Measurements from ENCODE around the gene TAOK2. TPM values are rescaled to one million over a fixed set of nuclear protein-coding genes. Genes with fewer than 3 reads are reported as not detected.

The TAOK2 gene
- total and polyA plus RNA-seq, 2 of the 4 experiments (the other 2 are of a cell fraction), result 23.0 to 31.7 TPM

DNA sequence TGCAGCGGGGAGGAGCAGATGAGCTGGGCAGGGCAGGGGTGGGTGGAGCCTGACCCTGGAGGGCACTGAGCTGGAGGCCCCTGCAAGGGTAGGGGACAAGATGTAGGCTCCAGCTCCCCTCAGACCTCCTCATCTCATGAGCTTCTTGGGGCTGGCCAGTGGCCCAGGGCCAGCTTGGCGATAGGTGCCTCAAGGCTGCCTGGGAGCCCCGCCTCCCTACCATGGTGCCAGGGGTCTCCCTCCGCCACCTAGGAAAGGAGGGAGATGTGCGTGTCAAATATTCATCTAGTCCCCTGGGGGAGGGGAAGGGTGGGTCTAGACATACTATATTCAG lies 17.9 kb downstream of the TAOK2 start:
- in situ Hi-C loops (cut with MboI; ENCODE audit: low sequenced_read_pairs), result no loop called here
- Histone ChIP-seq H3K18ac (ENCODE audit: low read depth, low read length) (no peak overlapping the region), H2AK5ac (ENCODE audit: low read depth, low read length) (no peak overlapping the region), H3K56ac (ENCODE audit: extremely low read depth, insufficient read depth, low read length) (no peak overlapping the region), H3K27ac (ENCODE audit: insufficient read depth, low read length) (no peak overlapping the region), H3K23ac (ENCODE audit: low read depth, low read length) (no peak overlapping the region), H2AFZ (replicated peaks; ENCODE audit: low read length, poor library complexity) (no peak overlapping the region), H3K9me3 (ENCODE audit: control insufficient read depth, insufficient read depth, low read length) (no peaks in the 10 kb centered on the region), H2BK20ac (ENCODE audit: low read depth, low read length) (no peak overlapping the region), H3K4me2 (ENCODE audit: low read depth, low read length) (no peak overlapping the region), H4K91ac (ENCODE audit: insufficient read depth, low read depth, low read length) (no peak overlapping the region), H3K36me3 (ENCODE audit: control insufficient read depth, insufficient read depth, low read length) (peaks cover 44% of the 10 kb centered on the region), H4K5ac (ENCODE audit: low read depth, low read length) (no peak overlapping the region), H2BK5ac (ENCODE audit: low read depth, low read length, poor library complexity, severe bottlenecking) (no peak overlapping the region), H3K9ac (ENCODE audit: low read depth, low read length) (no peak overlapping the region), H2BK120ac (ENCODE audit: low read depth, low read length) (no peak overlapping the region), H3K14ac (replicated peaks; ENCODE audit: low read depth, low read length) (no peak overlapping the region), H3K27me3 (ENCODE audit: control insufficient read depth, insufficient read depth, low read length) (no peaks in the 10 kb centered on the region), H3K79me1 (ENCODE audit: low read depth in 1 of 2, low read length in 2 of 2) (peaks cover 2 to 29% of the 10 kb centered on the region in 2 experiments; a peak in 3 of 4 replicates), H2BK15ac (ENCODE audit: low read depth, low read length) (no peak overlapping the region), H3K9me1 (ENCODE audit: insufficient read depth, low read length) (no peaks in the 10 kb centered on the region), H4K8ac (ENCODE audit: low read depth in 2 of 2, low read length in 2 of 2) (no peak overlapping the region), H3K4me3 (ENCODE audit: insufficient read depth, low read depth, low read length) (no peak overlapping the region), H3K4ac (ENCODE audit: low read depth, low read length) (no peak overlapping the region), H2AK9ac (replicated peaks; ENCODE audit: low read depth, low read length, poor library complexity) (no peak overlapping the region), H4K20me1 (ENCODE audit: insufficient read depth, low read length) (no peaks in the 10 kb centered on the region), H3K4me1 (ENCODE audit: control insufficient read depth, insufficient read depth, low read length) (peaks cover 5% of the 10 kb centered on the region; the same call in 1 of the 2 replicates)
- TF ChIP-seq MAFK (IDR thresholded peaks at IDR 0.05; ENCODE audit: low read depth, low read length), result no peak
- TF ChIP-seq RAD21 (IDR thresholded peaks at IDR 0.05; ENCODE audit: low read length), result no peak
- TF ChIP-seq SMC3 (IDR thresholded peaks at IDR 0.05; ENCODE audit: low read depth, low read length), result no peak
- TF ChIP-seq CEBPB (IDR thresholded peaks at IDR 0.05; ENCODE audit: low read depth, low read length), result no peak
- ChIA-PET POLR2A (ENCODE audit: unreplicated experiment) (no interaction called here), CTCF (no interaction called here)
- no peak for ATAC-seq (ENCODE audit: low read depth)
- BruUV-seq (replicated peaks), result no TSS peak
- WGBS, 2 experiments (ENCODE audit: extremely low coverage in 2 of 2, insufficient read length in 1 of 2), result no CpG with 5 or more reads among the region's 5 CpGs
- dilution Hi-C loops (cut with HindIII; ENCODE audit: low sequenced_read_pairs, unreplicated experiment), result no loop called here
- intact Hi-C loops (cut with micrococcal nuclease), result no loop called here
- DNase-seq, result no peak
